HCT116 (cell line): ENCODE results near the gene PDP2. TPM values are rescaled to one million over a fixed set of nuclear protein-coding genes. Genes with fewer than 3 reads are reported as not detected.
A peak's percentile ranks its signal among the peaks of the same experiment; 100 is the strongest.
"Not testable (repeated sequence)": the region's sequence is repeated elsewhere in the genome, so short reads cannot be mapped to it uniquely, and the experiment has no call there.

Source experiments
- ATAC-seq: fragments of 200-7000 bp; cut with Tn5 transposase; 2 replicates; pipeline ENCODE4 v1.9.1; 2020; ENCODE audit warnings: mild to moderate bottlenecking, moderate library complexity
- BruUV-seq: library from RNA; stranded (reverse); fragments of 400-500 nt; replicated peaks from 2 replicates; lab custom pipeline; 2021; lab: Mats Ljungman, UMichigan
- CTCF ChIA-PET: fragments of 300-600 bp; sonication (Branson Sonifier 250); formaldehyde crosslinking; loops from one replicate; lab custom pipeline; 2021; ENCODE audit warnings: antibody characterized with exemption; lab: Charles Lee
- POLR2A ChIA-PET: fragments of 300-600, 350-600 bp; sonication (Branson Sonifier 250); formaldehyde crosslinking; loops from one replicate; lab custom pipeline; 2021; ENCODE audit warnings: antibody characterized with exemption; lab: Charles Lee
- RAD21 ChIA-PET, 2 experiments: fragments of 300-600 bp; sonication (Branson Sonifier 250); formaldehyde crosslinking; loops; one replicate each; lab custom pipeline; 2023; ENCODE audit warnings: low total read pairs in 2 of 2; ENCODE audit not compliant: uncharacterized antibody in 2 of 2, unreplicated experiment in 2 of 2, low non-redundant PET in 1 of 2; lab: Charles Lee
- DNase-seq: peaks from one replicate; pipeline ENCODE4 v3.0.0-alpha.2; 2010; ENCODE audit warnings: low read depth, low spot score
- H2AFZ ChIP-seq: fragments of 200-600 bp; shearing (Covaris generic), sonication (generic); 2 replicates; pipeline ENCODE4 v1.6.1; 2017; ENCODE audit warnings: low read depth, mixed run types, mixed read lengths, antibody characterized with exemption, low read length; ENCODE audit not compliant: poor library complexity, severe bottlenecking
- H3K27ac ChIP-seq: 2 replicates; pipeline ENCODE4 v1.5.1; 2012; ENCODE audit warnings: low read depth, low read length
- H3K27me3 ChIP-seq: fragments of 200-600 bp; sonication (generic); 2 replicates; pipeline ENCODE4 v1.6.1; 2016; ENCODE audit warnings: mixed run types, low read length, mixed read lengths; ENCODE audit not compliant: insufficient read depth
- H3K36me3 ChIP-seq, 2 experiments: fragments of 200-500 bp in 1 of 2; fragments of 200-600 bp in 1 of 2; sonication (Bioruptor generic) in 1 of 2; sonication (generic) in 1 of 2; 2 replicates each; pipeline versions ENCODE4 v1.5.1 to v1.6.1; 2014 to 2016; ENCODE audit warnings: low read length in 2 of 2, inconsistent platforms in 1 of 2, mixed read lengths in 1 of 2, mixed run types in 1 of 2; ENCODE audit not compliant: insufficient read depth in 2 of 2, control insufficient read depth in 1 of 2
- H3K4me1 ChIP-seq, 2 experiments: fragments of 200-600 bp in 1 of 2; sonication (generic) in 1 of 2; 2 replicates each; pipeline versions ENCODE4 v1.5.1 to v1.6.1; 2012 to 2017; ENCODE audit warnings: low read length in 2 of 2, inconsistent platforms in 1 of 2, mild to moderate bottlenecking in 1 of 2, mixed read lengths in 1 of 2, mixed run types in 1 of 2, moderate library complexity in 1 of 2; ENCODE audit not compliant: insufficient read depth in 2 of 2, control insufficient read depth in 1 of 2
- H3K4me2 ChIP-seq: fragments of 200-600 bp; sonication (generic); 2 replicates; pipeline ENCODE4 v1.6.1; 2017; ENCODE audit warnings: mixed run types, low read length, mixed read lengths
- H3K4me3 ChIP-seq, 2 experiments: fragments of 200-600 bp in 1 of 2; sonication (generic) in 1 of 2; replicated peaks in 1 of 2; 2 replicates each; pipeline ENCODE4 v1.5.1; 2011 to 2016; ENCODE audit warnings: low read length in 2 of 2, control low read depth in 1 of 2, low read depth in 1 of 2, mild to moderate bottlenecking in 1 of 2, mixed read lengths in 1 of 2, mixed run types in 1 of 2
- H3K79me2 ChIP-seq: fragments of 200-600 bp; sonication (generic); 2 replicates; pipeline ENCODE4 v1.6.1; 2017; ENCODE audit warnings: mild to moderate bottlenecking, mixed run types, low read length, moderate library complexity, mixed read lengths; ENCODE audit not compliant: insufficient read depth
- H3K9ac ChIP-seq: fragments of 200-600 bp; sonication (generic); 2 replicates; pipeline ENCODE4 v1.6.1; 2016; ENCODE audit warnings: low read length, mixed read lengths
- H3K9me2 ChIP-seq: fragments of 200-600 bp; sonication (generic), shearing (Covaris generic); 2 replicates; pipeline ENCODE4 v1.6.1; 2017; ENCODE audit warnings: mixed run types, mild to moderate bottlenecking, moderate library complexity; ENCODE audit not compliant: insufficient read depth
- H3K9me3 ChIP-seq, 2 experiments: fragments of 200-500 bp in 1 of 2; fragments of 200-600 bp in 1 of 2; sonication (Bioruptor generic) in 1 of 2; sonication (generic) in 1 of 2; 2 replicates each; pipeline ENCODE4 v1.6.1; 2014 to 2017; ENCODE audit warnings: low read length in 2 of 2, mixed read lengths in 2 of 2, inconsistent platforms in 1 of 2, low read depth in 1 of 2, mild to moderate bottlenecking in 1 of 2, mixed run types in 1 of 2, moderate library complexity in 1 of 2; ENCODE audit not compliant: control insufficient read depth in 1 of 2, insufficient read depth in 1 of 2
- H4K20me1 ChIP-seq: fragments of 200-600 bp; sonication (generic), shearing (Covaris generic); 2 replicates; pipeline ENCODE4 v1.6.1; 2017; ENCODE audit warnings: mixed run types, mild to moderate bottlenecking, moderate library complexity; ENCODE audit not compliant: insufficient read depth
- CTCF ChIP-seq, 3 experiments: fragments of 200-600 bp in 1 of 3; sonication (generic) in 1 of 3; IDR thresholded peaks in 2 of 3; conservative IDR thresholded peaks in 1 of 3; 2 replicates each; pipeline ENCODE4 v1.5.1; 2012 to 2017; ENCODE audit warnings: low read depth in 2 of 3, low read length in 2 of 3, antibody characterized with exemption in 1 of 3, borderline replicate concordance in 1 of 3, control low read depth in 1 of 3, mild to moderate bottlenecking in 1 of 3, mixed read lengths in 1 of 3, mixed run types in 1 of 3, moderate library complexity in 1 of 3; ENCODE audit not compliant: insufficient read depth in 1 of 3
- FOSL1 ChIP-seq: IDR thresholded peaks from 2 replicates; pipeline ENCODE4 v1.6.1; 2012; ENCODE audit warnings: low read depth
- SP1 ChIP-seq: IDR thresholded peaks from 2 replicates; pipeline ENCODE4 v1.6.1; 2012; ENCODE audit warnings: low read depth
- intact Hi-C: fragments of 100-400 bp; cut with micrococcal nuclease; formaldehyde crosslinking; loops from 2 replicates; pipeline ENCODE4 v1.10.0; 2022
- total RNA-seq: library from RNA; stranded (reverse); gene quantifications from one replicate; pipeline ENCODE4 v1.2.1, GENCODE V29; 2021; ENCODE audit not compliant: unreplicated experiment

Gene PDP2
- total RNA-seq, 1 experiment from 2014 or later, result 19.9 TPM

DNA sequence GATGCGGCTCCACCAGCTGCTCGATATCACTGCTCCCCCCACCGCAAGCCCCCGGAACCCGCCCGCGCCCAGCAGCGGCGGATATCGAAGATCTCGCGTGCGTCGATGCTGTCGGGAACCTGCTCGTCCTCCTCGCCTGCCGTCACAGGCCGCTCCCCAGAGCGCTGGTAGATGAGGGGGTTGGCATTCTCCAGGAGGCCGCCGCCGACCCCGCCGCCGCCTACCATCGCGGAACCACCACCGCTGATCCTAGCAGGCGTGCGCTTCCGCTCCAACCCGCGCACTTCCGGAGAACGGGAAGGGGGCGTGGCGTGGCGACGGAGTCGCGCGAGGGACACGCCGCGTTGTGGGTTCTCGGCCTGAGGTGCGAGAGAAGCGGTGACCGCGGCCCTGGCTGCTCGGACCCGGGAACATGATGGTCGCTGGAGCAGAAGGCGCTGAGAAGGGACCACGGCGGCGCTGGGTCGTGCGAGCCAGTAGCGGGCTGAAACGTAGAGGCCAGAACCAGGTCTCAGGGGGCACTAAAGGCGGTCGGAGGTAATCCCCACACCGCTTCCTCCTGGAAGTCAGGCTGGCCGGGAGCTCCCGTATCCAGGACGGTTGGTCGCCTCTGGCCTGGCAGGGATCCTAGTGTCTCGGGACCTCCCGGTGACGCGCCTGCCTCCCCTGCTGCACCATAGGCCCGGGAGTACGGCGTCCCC, 54.0 kb downstream of the PDP2 start, which contains the start of gene CIAO2B (continued):
- no peak for TF ChIP-seq CTCF (IDR thresholded peaks at IDR 0.05 in 2 of 3, conservative IDR thresholded peaks at IDR 0.05 in 1 of 3; ENCODE audit: borderline replicate concordance in 1 of 3, insufficient read depth in 1 of 3, low read depth in 2 of 3, low read length in 2 of 3)
- peak; percentile 88 for TF ChIP-seq SP1
- no peak for TF ChIP-seq FOSL1
- TF ChIP-seq, all 23 proteins: peak for 8

DNA sequence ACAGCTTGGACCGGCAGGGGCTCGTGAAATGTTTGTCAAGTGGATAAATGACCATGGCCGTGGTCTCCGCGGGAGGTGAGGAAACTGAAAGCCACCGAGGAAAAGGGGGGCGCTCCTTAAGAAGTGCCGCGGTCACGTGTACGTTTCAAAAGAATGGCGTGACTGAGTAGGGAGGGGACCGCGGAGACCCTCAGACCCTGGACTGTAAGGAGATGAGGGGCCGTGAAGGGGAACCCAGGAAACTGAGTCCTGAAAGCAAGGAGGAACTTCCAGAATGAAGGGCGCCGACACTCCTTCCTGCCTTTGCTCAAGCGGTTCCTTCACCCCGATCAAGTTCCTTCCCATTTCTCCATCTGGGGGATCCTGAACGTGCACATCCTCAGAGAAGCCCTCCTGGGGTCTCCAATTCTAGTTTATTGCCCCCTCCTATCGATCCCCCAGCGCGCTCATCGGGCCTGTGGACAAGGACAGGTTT, 54.6 kb downstream of the PDP2 start:
- peak overlapping the region; percentile 98 for H3K9ac ChIP-seq
- peaks cover 0 to 26% of the 10 kb centered on the region in 2 experiments; a peak in 3 of 4 replicates for H3K4me1 ChIP-seq
- 0 out of 2 replicates have a peak, but pooled peaks have one; percentile 0 for ATAC-seq
- H3K79me2 ChIP-seq, result peaks cover 62% of the 10 kb centered on the region
- H4K20me1 ChIP-seq, RAD21 ChIA-PET, DNase-seq, intact Hi-C loops, BruUV-seq, POLR2A ChIA-PET, H3K27me3 ChIP-seq, H3K9me3 ChIP-seq, H2AFZ ChIP-seq, H3K9me2 ChIP-seq, CTCF ChIA-PET: not testable (repeated sequence)
- H3K27ac ChIP-seq, result peak overlapping the region; percentile 95
- H3K4me3 ChIP-seq, result peak overlapping the region; percentile 99
- H3K36me3 ChIP-seq, result peaks cover 8 to 27% of the 10 kb centered on the region in 2 experiments; a peak in 2 of 4 replicates
- H3K4me2 ChIP-seq, result peak overlapping the region; percentile 97
